Smooth muscle cell (in vitro differentiated cells): ENCODE measurements around the gene LDLRAD3. TPM values are rescaled to one million over a fixed set of nuclear protein-coding genes. Genes with fewer than 3 reads are reported as not detected.

Experiments
- DNase-seq: peaks from one replicate; lab custom pipeline; 2025; ENCODE audit not compliant: unreplicated experiment; lab: John Stamatoyannopoulos, UW
- H2AFZ ChIP-seq: fragments of 200-600 bp; sonication (generic); 2 replicates; pipeline ENCODE4 v1.6.0; 2016; ENCODE audit warnings: antibody characterized with exemption, low read depth, mild to moderate bottlenecking
- H3F3A ChIP-seq: fragments of 200-600 bp; sonication (generic); 2 replicates; pipeline ENCODE4 v1.6.0; 2017; ENCODE audit warnings: antibody characterized with exemption, low read depth
- H3K27ac ChIP-seq: fragments of 200-600 bp; sonication (generic); 2 replicates; pipeline ENCODE4 v1.5.1; 2016; ENCODE audit warnings: low read depth, mild to moderate bottlenecking
- H3K27me3 ChIP-seq: fragments of 200-600 bp; sonication (generic); 2 replicates; pipeline ENCODE4 v1.6.1; 2016; ENCODE audit warnings: low read depth, mild to moderate bottlenecking
- H3K36me3 ChIP-seq: fragments of 200-600 bp; sonication (generic); 2 replicates; pipeline ENCODE4 v1.5.1; 2016; ENCODE audit warnings: low read depth
- H3K4me1 ChIP-seq: fragments of 200-600 bp; sonication (generic); 2 replicates; pipeline ENCODE4 v1.5.1; 2016; ENCODE audit warnings: low read depth
- H3K4me2 ChIP-seq: fragments of 200-600 bp; sonication (generic); 2 replicates; pipeline ENCODE4 v1.6.0; 2016; ENCODE audit warnings: mild to moderate bottlenecking
- H3K4me3 ChIP-seq: fragments of 200-600 bp; sonication (generic); 2 replicates; pipeline ENCODE4 v1.5.1; 2016; ENCODE audit warnings: mild to moderate bottlenecking
- H3K79me2 ChIP-seq: fragments of 200-600 bp; sonication (generic); 2 replicates; pipeline ENCODE4 v1.6.0; 2016; ENCODE audit warnings: low read depth, mild to moderate bottlenecking
- H3K9ac ChIP-seq: fragments of 200-600 bp; sonication (generic); 2 replicates; pipeline ENCODE4 v1.6.0; 2016; ENCODE audit warnings: low read depth
- H3K9me3 ChIP-seq: fragments of 200-600 bp; sonication (generic); replicated peaks from 2 replicates; pipeline ENCODE4 v1.5.1; 2016; ENCODE audit warnings: low read depth
- H4K20me1 ChIP-seq: fragments of 200-600 bp; sonication (generic); 2 replicates; pipeline ENCODE4 v1.6.0; 2016; ENCODE audit warnings: low read depth
- WGBS: methylation state at CpG from one replicate; pipeline ENCODE4 v1.1.7; 2016; ENCODE audit warnings: low lambda C conversion rate; 5-methylcytosine and 5-hydroxymethylcytosine counted together
- polyA plus RNA-seq: library from polyadenylated mRNA; unstranded; fragments of >200 nt; fragmentation: Nextera tagmentation; extraction: Ambion mirVana; gene quantifications from 2 replicates; pipeline ENCODE4 v1.2.1, GENCODE V29; 2016
- total RNA-seq: library from RNA; depleted of rRNA; stranded (reverse); fragments of >200 nt; gene quantifications from 2 replicates; pipeline ENCODE4 v1.2.3, GENCODE V29; 2014
- TF ChIP-seq, protein P1 (sequence below): fragments of 200-600 bp; sonication (generic); IDR thresholded peaks from 2 replicates; pipeline ENCODE4 v1.5.1; 2017; ENCODE audit warnings: borderline replicate concordance, mild to moderate bottlenecking, antibody characterized with exemption; ENCODE audit not compliant: insufficient read depth, poor library complexity, severe bottlenecking

The LDLRAD3 gene
- total and polyA plus RNA-seq, 2 experiments from 2014 or later, result 6.1 to 10.0 TPM

- peaks cover 5% of the 10 kb centered on the region for H3K4me1 ChIP-seq
- no peaks in the 10 kb centered on the region for H4K20me1 ChIP-seq
- H3F3A ChIP-seq, result no peaks in the 10 kb centered on the region
- H3K27me3 ChIP-seq, result peaks cover 15% of the 10 kb centered on the region
- no peak overlapping the region for H2AFZ ChIP-seq
- no peak overlapping the region for H3K4me3 ChIP-seq
- H3K4me2 ChIP-seq, result no peak overlapping the region
- no peaks in the 10 kb centered on the region for H3K9me3 ChIP-seq
- no peak overlapping the region for H3K9ac ChIP-seq
- H3K79me2 ChIP-seq, result no peaks in the 10 kb centered on the region
- TF ChIP-seq, protein P1, sequence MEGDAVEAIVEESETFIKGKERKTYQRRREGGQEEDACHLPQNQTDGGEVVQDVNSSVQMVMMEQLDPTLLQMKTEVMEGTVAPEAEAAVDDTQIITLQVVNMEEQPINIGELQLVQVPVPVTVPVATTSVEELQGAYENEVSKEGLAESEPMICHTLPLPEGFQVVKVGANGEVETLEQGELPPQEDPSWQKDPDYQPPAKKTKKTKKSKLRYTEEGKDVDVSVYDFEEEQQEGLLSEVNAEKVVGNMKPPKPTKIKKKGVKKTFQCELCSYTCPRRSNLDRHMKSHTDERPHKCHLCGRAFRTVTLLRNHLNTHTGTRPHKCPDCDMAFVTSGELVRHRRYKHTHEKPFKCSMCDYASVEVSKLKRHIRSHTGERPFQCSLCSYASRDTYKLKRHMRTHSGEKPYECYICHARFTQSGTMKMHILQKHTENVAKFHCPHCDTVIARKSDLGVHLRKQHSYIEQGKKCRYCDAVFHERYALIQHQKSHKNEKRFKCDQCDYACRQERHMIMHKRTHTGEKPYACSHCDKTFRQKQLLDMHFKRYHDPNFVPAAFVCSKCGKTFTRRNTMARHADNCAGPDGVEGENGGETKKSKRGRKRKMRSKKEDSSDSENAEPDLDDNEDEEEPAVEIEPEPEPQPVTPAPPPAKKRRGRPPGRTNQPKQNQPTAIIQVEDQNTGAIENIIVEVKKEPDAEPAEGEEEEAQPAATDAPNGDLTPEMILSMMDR, result no peak
- H3K36me3 ChIP-seq, result no peaks in the 10 kb centered on the region
- H3K27ac ChIP-seq, result no peak overlapping the region
- no peak for DNase-seq
- WGBS, result 59% methylated on average over 5 of the region's 5 CpGs
Measured at GRCh38 chr11:36266767-36267166, 322.9 kb downstream of the LDLRAD3 start.

DNA sequence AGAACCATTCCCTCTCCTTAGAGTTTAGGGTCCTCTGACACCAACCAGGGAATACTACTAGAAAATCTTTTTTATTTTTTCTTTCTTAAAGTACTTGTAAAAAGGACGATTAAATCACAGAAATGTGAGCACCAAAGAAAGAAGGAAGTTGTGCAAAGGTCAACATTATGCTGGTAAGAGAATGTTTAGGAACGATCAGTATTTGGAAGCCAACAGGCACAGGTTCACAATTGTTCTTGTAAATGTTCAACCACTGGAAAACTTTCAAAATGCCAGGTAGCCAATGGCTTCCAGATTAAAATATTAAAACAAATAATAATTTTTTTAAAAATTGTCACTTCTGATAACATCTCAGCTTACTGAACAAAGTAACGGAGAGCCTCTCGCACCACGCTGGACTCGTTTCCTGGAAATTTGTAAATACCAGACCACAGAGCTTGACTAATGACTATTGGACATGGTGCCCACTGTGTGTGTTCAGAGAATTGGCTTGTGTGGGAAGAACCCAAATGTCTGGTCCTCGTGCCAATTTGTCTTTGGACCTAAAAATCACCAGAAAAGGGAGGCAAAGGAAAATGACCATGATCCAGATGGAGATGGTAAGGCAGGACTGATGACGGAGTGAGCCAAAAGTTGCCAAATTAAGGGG lies 324.6 kb downstream of the LDLRAD3 start:
- Histone ChIP-seq H3K4me3 (no peak overlapping the region), H3K4me1 (peaks cover 5% of the 10 kb centered on the region), H3K79me2 (no peaks in the 10 kb centered on the region), H3K4me2 (no peak overlapping the region), H3K36me3 (no peaks in the 10 kb centered on the region), H3K27me3 (peaks cover 11% of the 10 kb centered on the region), H3K9ac (no peak overlapping the region), H3K9me3 (no peaks in the 10 kb centered on the region), H3F3A (no peaks in the 10 kb centered on the region), H2AFZ (no peak overlapping the region), H3K27ac (no peak overlapping the region), H4K20me1 (no peaks in the 10 kb centered on the region)
- TF ChIP-seq, protein P1, result no peak
- no peak for DNase-seq
- 73% methylated on average over 8 of the region's 8 CpGs for WGBS

GRCh38 chr11:36270701-36271100 lies 326.8 kb downstream of the LDLRAD3 start:
- Histone ChIP-seq H3K4me3 (no peak overlapping the region), H3F3A (no peaks in the 10 kb centered on the region), H3K9me3 (no peaks in the 10 kb centered on the region), H4K20me1 (no peaks in the 10 kb centered on the region), H3K27ac (no peak overlapping the region), H3K9ac (no peak overlapping the region), H3K79me2 (no peaks in the 10 kb centered on the region), H2AFZ (no peak overlapping the region), H3K27me3 (peaks cover 6% of the 10 kb centered on the region), H3K36me3 (peaks cover 4% of the 10 kb centered on the region), H3K4me2 (no peak overlapping the region), H3K4me1 (peaks cover 5% of the 10 kb centered on the region)
- TF ChIP-seq, protein P1, result no peak
- WGBS, result 95% methylated on average over 9 of the region's 9 CpGs
- no peak for DNase-seq

GRCh38 chr11:36271794-36272407 lies 328.0 kb downstream of the LDLRAD3 start:
- TF ChIP-seq, protein P1, result no peak
- no peaks in the 10 kb centered on the region for H3K79me2 ChIP-seq
- no peaks in the 10 kb centered on the region for H4K20me1 ChIP-seq
- H3K9ac ChIP-seq, result no peak overlapping the region
- H3K4me1 ChIP-seq, result no peaks in the 10 kb centered on the region
- H3K36me3 ChIP-seq, result peaks cover 4% of the 10 kb centered on the region
- H3K27me3 ChIP-seq, result peaks cover 6% of the 10 kb centered on the region
- H3K27ac ChIP-seq, result no peak overlapping the region
- no peaks in the 10 kb centered on the region for H3K9me3 ChIP-seq
- 83% methylated on average over 5 of the region's 5 CpGs for WGBS
- no peak for DNase-seq
- H2AFZ ChIP-seq, result no peak overlapping the region
- no peaks in the 10 kb centered on the region for H3F3A ChIP-seq
- no peak overlapping the region for H3K4me3 ChIP-seq
- H3K4me2 ChIP-seq, result no peak overlapping the region
